Measurements from ENCODE around the gene SEMA3D. TPM values are rescaled to one million over a fixed set of nuclear protein-coding genes. Genes with fewer than 3 reads are reported as not detected.

The SEMA3D gene
- total and polyA plus RNA-seq, 4 donors = 0.18 to 1.2 (median 0.72) TPM

DNA sequence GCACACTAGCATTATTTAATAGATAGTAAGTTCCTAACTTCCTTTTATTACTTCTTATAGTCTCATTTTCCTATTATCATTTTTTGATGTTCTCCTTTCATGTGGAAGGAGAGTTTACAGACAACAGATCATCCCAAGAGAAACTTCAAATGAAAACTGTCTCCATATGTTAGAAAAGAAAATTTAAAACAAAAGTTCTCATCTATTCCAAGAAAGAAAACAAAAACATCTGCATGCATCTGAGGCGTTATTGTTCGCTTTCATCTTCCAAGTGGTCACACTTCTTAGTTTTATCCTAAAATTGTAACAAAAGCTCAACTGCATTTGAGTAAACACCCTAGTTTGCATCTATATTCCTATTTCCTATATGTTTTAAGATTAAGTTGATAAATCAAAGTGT is 126.2 kb downstream of the SEMA3D start:
- Histone ChIP-seq H3K9me3 (ENCODE audit: control insufficient read depth in 4 of 4, low read length in 3 of 4) (no peaks in the 10 kb centered on the region), H3K27ac (ENCODE audit: low read depth in 1 of 2, low read length in 2 of 2) (no peak overlapping the region), H3K4me3 (ENCODE audit: low read depth in 1 of 3, low read length in 3 of 3) (no peak overlapping the region), H3K27me3 (ENCODE audit: control insufficient read depth in 4 of 4, insufficient read depth in 4 of 4, low read length in 3 of 4) (peaks cover 0 to 2% (median 0%) of the 10 kb centered on the region in 4 donors), H3K36me3 (ENCODE audit: control insufficient read depth in 4 of 4, insufficient read depth in 3 of 4, low read depth in 1 of 4, low read length in 3 of 4) (no peaks in the 10 kb centered on the region), H3K4me1 (ENCODE audit: control insufficient read depth in 4 of 4, insufficient read depth in 4 of 4, low read length in 3 of 4) (no peaks in the 10 kb centered on the region), H3K9ac (ENCODE audit: low read depth in 1 of 2, low read length in 2 of 2) (no peak overlapping the region)
- TF ChIP-seq YY1 (IDR thresholded peaks at IDR 0.05) (no peak), RXRA (IDR thresholded peaks at IDR 0.05) (no peak), FOXA2 (IDR thresholded peaks at IDR 0.05) (no peak), HNF4A (conservative IDR thresholded peaks at IDR 0.05) (no peak), TAF1 (conservative IDR thresholded peaks at IDR 0.05) (no peak), SP1 (IDR thresholded peaks at IDR 0.05) (no peak), GABPA (IDR thresholded peaks at IDR 0.05 in 1 of 2, conservative IDR thresholded peaks at IDR 0.05 in 1 of 2) (no peak), FOXA1 (IDR thresholded peaks at IDR 0.05) (no peak), JUND (IDR thresholded peaks at IDR 0.05) (no peak), RAD21 (IDR thresholded peaks at IDR 0.05) (no peak), NR2F2 (IDR thresholded peaks at IDR 0.05) (no peak)
- TF ChIP-seq, protein P1, sequence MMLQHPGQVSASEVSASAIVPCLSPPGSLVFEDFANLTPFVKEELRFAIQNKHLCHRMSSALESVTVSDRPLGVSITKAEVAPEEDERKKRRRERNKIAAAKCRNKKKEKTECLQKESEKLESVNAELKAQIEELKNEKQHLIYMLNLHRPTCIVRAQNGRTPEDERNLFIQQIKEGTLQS (IDR thresholded peaks at IDR 0.05) = no peak
- TF ChIP-seq, protein P2, sequence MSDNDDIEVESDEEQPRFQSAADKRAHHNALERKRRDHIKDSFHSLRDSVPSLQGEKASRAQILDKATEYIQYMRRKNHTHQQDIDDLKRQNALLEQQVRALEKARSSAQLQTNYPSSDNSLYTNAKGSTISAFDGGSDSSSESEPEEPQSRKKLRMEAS (IDR thresholded peaks at IDR 0.05) = no peak
- TF ChIP-seq, protein P3, sequence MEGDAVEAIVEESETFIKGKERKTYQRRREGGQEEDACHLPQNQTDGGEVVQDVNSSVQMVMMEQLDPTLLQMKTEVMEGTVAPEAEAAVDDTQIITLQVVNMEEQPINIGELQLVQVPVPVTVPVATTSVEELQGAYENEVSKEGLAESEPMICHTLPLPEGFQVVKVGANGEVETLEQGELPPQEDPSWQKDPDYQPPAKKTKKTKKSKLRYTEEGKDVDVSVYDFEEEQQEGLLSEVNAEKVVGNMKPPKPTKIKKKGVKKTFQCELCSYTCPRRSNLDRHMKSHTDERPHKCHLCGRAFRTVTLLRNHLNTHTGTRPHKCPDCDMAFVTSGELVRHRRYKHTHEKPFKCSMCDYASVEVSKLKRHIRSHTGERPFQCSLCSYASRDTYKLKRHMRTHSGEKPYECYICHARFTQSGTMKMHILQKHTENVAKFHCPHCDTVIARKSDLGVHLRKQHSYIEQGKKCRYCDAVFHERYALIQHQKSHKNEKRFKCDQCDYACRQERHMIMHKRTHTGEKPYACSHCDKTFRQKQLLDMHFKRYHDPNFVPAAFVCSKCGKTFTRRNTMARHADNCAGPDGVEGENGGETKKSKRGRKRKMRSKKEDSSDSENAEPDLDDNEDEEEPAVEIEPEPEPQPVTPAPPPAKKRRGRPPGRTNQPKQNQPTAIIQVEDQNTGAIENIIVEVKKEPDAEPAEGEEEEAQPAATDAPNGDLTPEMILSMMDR (IDR thresholded peaks at IDR 0.05; ENCODE audit: low read depth, low read length, missing input control) = no peak
- TF ChIP-seq, protein P4, sequence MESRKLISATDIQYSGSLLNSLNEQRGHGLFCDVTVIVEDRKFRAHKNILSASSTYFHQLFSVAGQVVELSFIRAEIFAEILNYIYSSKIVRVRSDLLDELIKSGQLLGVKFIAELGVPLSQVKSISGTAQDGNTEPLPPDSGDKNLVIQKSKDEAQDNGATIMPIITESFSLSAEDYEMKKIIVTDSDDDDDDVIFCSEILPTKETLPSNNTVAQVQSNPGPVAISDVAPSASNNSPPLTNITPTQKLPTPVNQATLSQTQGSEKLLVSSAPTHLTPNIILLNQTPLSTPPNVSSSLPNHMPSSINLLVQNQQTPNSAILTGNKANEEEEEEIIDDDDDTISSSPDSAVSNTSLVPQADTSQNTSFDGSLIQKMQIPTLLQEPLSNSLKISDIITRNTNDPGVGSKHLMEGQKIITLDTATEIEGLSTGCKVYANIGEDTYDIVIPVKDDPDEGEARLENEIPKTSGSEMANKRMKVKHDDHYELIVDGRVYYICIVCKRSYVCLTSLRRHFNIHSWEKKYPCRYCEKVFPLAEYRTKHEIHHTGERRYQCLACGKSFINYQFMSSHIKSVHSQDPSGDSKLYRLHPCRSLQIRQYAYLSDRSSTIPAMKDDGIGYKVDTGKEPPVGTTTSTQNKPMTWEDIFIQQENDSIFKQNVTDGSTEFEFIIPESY (IDR thresholded peaks at IDR 0.05) = no peak
- 92% methylated on average over 2 of the region's 2 CpGs for WGBS
- no peak for DNase-seq (ENCODE audit: low spot score)

DNA sequence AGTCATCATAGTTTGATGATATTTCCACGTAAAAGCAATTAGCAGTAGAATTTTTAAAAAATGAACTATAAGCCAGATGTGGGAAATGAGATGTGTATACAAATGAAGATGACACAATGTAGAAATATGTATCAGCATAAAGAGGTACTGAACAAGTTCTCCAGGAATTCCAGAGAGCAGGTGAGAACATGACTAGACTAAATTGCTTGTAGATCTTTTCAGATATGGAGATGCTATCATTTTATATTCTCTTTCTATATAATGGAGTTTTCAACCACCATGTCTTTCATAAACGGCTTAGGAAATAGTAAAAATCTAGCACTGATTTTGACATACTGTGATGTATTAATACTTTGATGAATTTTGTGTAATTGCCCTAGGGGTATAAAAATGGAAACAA is 130.9 kb downstream of the SEMA3D start:
- H3K9me3 ChIP-seq (ENCODE audit: control insufficient read depth in 4 of 4, low read length in 3 of 4) = no peaks in the 10 kb centered on the region
- DNase-seq (ENCODE audit: low spot score) = no peak
- no peaks in the 10 kb centered on the region for H3K36me3 ChIP-seq (ENCODE audit: control insufficient read depth in 4 of 4, insufficient read depth in 3 of 4, low read depth in 1 of 4, low read length in 3 of 4)
- 83% methylated on average over 2 of the region's 2 CpGs for WGBS
- no peak overlapping the region for H3K27ac ChIP-seq (ENCODE audit: low read depth in 1 of 2, low read length in 2 of 2)
- no peak for TF ChIP-seq SP1 (IDR thresholded peaks at IDR 0.05)
- TF ChIP-seq YY1 (IDR thresholded peaks at IDR 0.05) = no peak
- no peaks in the 10 kb centered on the region for H3K27me3 ChIP-seq (ENCODE audit: control insufficient read depth in 4 of 4, insufficient read depth in 4 of 4, low read length in 3 of 4)
- H3K4me1 ChIP-seq (ENCODE audit: control insufficient read depth in 4 of 4, insufficient read depth in 4 of 4, low read length in 3 of 4) = no peaks in the 10 kb centered on the region
- H3K4me3 ChIP-seq (ENCODE audit: low read depth in 1 of 3, low read length in 3 of 3) = no peak overlapping the region
- no peak overlapping the region for H3K9ac ChIP-seq (ENCODE audit: low read depth in 1 of 2, low read length in 2 of 2)

DNA sequence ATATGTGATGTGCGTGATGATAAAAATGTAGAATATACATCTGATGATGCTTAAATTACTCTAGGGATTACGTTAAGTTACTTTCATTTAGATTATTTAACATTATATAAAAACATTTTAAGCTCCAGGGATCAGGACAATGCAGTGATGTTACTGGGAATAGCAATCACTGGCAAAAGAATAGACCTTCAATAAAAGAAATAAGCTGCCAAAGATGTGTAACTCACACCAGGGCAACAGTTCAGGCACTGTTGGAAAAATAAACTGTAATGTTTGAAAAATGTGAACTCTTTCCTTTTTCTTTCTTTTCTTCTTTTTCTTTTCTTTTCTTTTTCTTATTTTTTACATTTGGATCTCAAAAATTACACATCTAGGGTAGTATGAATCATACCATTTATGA is 131.7 kb downstream of the SEMA3D start:
- Histone ChIP-seq H3K4me1 (ENCODE audit: control insufficient read depth in 4 of 4, insufficient read depth in 4 of 4, low read length in 3 of 4) (no peaks in the 10 kb centered on the region), H3K27me3 (ENCODE audit: control insufficient read depth in 4 of 4, insufficient read depth in 4 of 4, low read length in 3 of 4) (no peaks in the 10 kb centered on the region), H3K4me3 (ENCODE audit: low read depth in 1 of 3, low read length in 3 of 3) (no peak overlapping the region), H3K9me3 (ENCODE audit: control insufficient read depth in 4 of 4, low read length in 3 of 4) (no peaks in the 10 kb centered on the region), H3K27ac (ENCODE audit: low read depth in 1 of 2, low read length in 2 of 2) (no peak overlapping the region), H3K9ac (ENCODE audit: low read depth in 1 of 2, low read length in 2 of 2) (no peak overlapping the region), H3K36me3 (ENCODE audit: control insufficient read depth in 4 of 4, insufficient read depth in 3 of 4, low read depth in 1 of 4, low read length in 3 of 4) (no peaks in the 10 kb centered on the region)
- 72% methylated on average over 2 of the region's 2 CpGs for WGBS
- DNase-seq (ENCODE audit: low spot score) = no peak
- TF ChIP-seq, protein P2 (IDR thresholded peaks at IDR 0.05) = no peak
- TF ChIP-seq FOXA1 (IDR thresholded peaks at IDR 0.05) (no peak), NR2F2 (IDR thresholded peaks at IDR 0.05) (no peak), HNF4A (conservative IDR thresholded peaks at IDR 0.05) (no peak), HNF4G (IDR thresholded peaks at IDR 0.05) (no peak), EGR1 (IDR thresholded peaks at IDR 0.05; ENCODE audit: low read depth in 2 of 2) (no peak), SP1 (IDR thresholded peaks at IDR 0.05) (no peak)
- TF ChIP-seq, protein P1 (IDR thresholded peaks at IDR 0.05) = no peak
- TF ChIP-seq, protein P4 (IDR thresholded peaks at IDR 0.05) = no peak

Data from liver (tissue), 9 donors.